Astrocyte of the spinal cord (primary cell): ENCODE measurements around the gene TBRG4.

Experiments used
- DNase-seq: peaks from one replicate; pipeline ENCODE4 v3.0.0; 2011; ENCODE audit warnings: low read depth, low spot score
- H3K4me3 ChIP-seq: 2 replicates; pipeline ENCODE4 v1.5.1; 2011; ENCODE audit warnings: low read depth, mild to moderate bottlenecking, low read length, moderate library complexity
- CTCF ChIP-seq: IDR thresholded peaks from 2 replicates; pipeline ENCODE4 v1.5.1; 2012; ENCODE audit warnings: low read depth, mild to moderate bottlenecking, low read length, inconsistent platforms
- in situ Hi-C: cut with HindIII; loops from 2 replicates; pipeline ENCODE4 v1.10.0; 2017; ENCODE audit warnings: low sequenced_read_pairs

Gene TBRG4

GRCh38 chr7:45076946-45077345 is 34.6 kb downstream of the TBRG4 start:
- H3K4me3 ChIP-seq: no peak overlapping the region
- TF ChIP-seq CTCF: no peak
- in situ Hi-C loops: no loop called here
- no peak for DNase-seq

GRCh38 chr7:45075871-45076796 is 35.4 kb downstream of the TBRG4 start:
- DNase-seq: no peak
- in situ Hi-C loops: no loop called here
- no peak for TF ChIP-seq CTCF
- no peak overlapping the region for H3K4me3 ChIP-seq

- no peak overlapping the region for H3K4me3 ChIP-seq
- no peak for TF ChIP-seq CTCF
- in situ Hi-C loops: no loop called here
- DNase-seq: no peak
Measured at GRCh38 chr7:45075355-45075644, 36.2 kb downstream of the TBRG4 start.

GRCh38 chr7:45074528-45075354 is 36.8 kb downstream of the TBRG4 start:
- TF ChIP-seq CTCF: no peak
- in situ Hi-C loops: no loop called here
- no peak overlapping the region for H3K4me3 ChIP-seq
- DNase-seq: no peak

GRCh38 chr7:45073786-45074527 is 37.5 kb downstream of the TBRG4 start:
- in situ Hi-C loops: no loop called here
- DNase-seq: no peak
- no peak for TF ChIP-seq CTCF
- H3K4me3 ChIP-seq: no peak overlapping the region

GRCh38 chr7:45073031-45073785 is 38.3 kb downstream of the TBRG4 start:
- in situ Hi-C loops: no loop called here
- TF ChIP-seq CTCF: no peak
- DNase-seq: no peak
- H3K4me3 ChIP-seq: no peak overlapping the region
